Measurements from ENCODE around the gene LMNB1. TPM values are rescaled to one million over a fixed set of nuclear protein-coding genes. Genes with fewer than 3 reads are reported as not detected.
A peak's percentile ranks its signal among the peaks of the same experiment; 100 is the strongest.

The LMNB1 gene
- polyA plus RNA-seq, 1 donor (not counting 4 experiments of a cell fraction or from before 2014, with no cell fraction given): 11.0 TPM

- Histone ChIP-seq H3K79me2 (ENCODE audit: control insufficient read depth, insufficient read depth, low read length) (peaks cover 6% of the 10 kb centered on the region), H3K4me3 (ENCODE audit: control insufficient read depth in 2 of 3, extremely low read depth in 1 of 3, insufficient read depth in 2 of 3, low read depth in 1 of 3, low read length in 3 of 3) (no peak overlapping the region), H2AFZ (ENCODE audit: control insufficient read depth, low read length) (no peak overlapping the region), H3K4me1 (ENCODE audit: control insufficient read depth, extremely low read depth, insufficient read depth, low read length) (peaks cover 2% of the 10 kb centered on the region), H3K9me1 (ENCODE audit: control insufficient read depth, extremely low read depth, insufficient read depth, low read length) (no peaks in the 10 kb centered on the region), H3K27me3 (ENCODE audit: control insufficient read depth, extremely low read depth, insufficient read depth, low read length) (no peaks in the 10 kb centered on the region), H4K20me1 (ENCODE audit: control insufficient read depth, extremely low read depth, insufficient read depth, low read length) (no peaks in the 10 kb centered on the region), H3K4me2 (ENCODE audit: control insufficient read depth, extremely low read depth, insufficient read depth, low read depth, low read length) (no peak overlapping the region), H3K36me3 (ENCODE audit: control insufficient read depth in 2 of 2, extremely low read depth in 1 of 2, insufficient read depth in 2 of 2, low read length in 2 of 2) (peaks cover 0 to 14% of the 10 kb centered on the region in 2 experiments), H3K9me3 (ENCODE audit: control insufficient read depth, low read depth, low read length) (no peaks in the 10 kb centered on the region), H3K9ac (ENCODE audit: control insufficient read depth, extremely low read depth, insufficient read depth, low read length) (no peak overlapping the region), H3K27ac (ENCODE audit: control insufficient read depth, insufficient read depth, low read length) (no peak overlapping the region)
- FAIRE-seq (no peak), DNase-seq (ENCODE audit: low read depth, low spot score) (no peak)
- dilution Hi-C loops (cut with MboI; ENCODE audit: extremely low pct_ligation_motif_present, low sequenced_read_pairs): no loop called here
- TF ChIP-seq CTCF (optimal IDR thresholded peaks at IDR 0.05 in 1 of 3, IDR thresholded peaks at IDR 0.05 in 1 of 3, conservative IDR thresholded peaks at IDR 0.05 in 1 of 3; ENCODE audit: extremely low read depth in 1 of 3, insufficient read depth in 2 of 3, low read length in 3 of 3) (peak in 2 of 3 experiments; percentile 32 to 43), EZH2 (IDR thresholded peaks at IDR 0.05; ENCODE audit: low read length) (no peak)
Observed at GRCh38 chr5:126808521-126808988, 31.6 kb downstream of the LMNB1 start.

GRCh38 chr5:126809916-126810315 is 33.0 kb downstream of the LMNB1 start:
- dilution Hi-C loops (cut with MboI; ENCODE audit: extremely low pct_ligation_motif_present, low sequenced_read_pairs): no loop called here
- Histone ChIP-seq H2AFZ (ENCODE audit: control insufficient read depth, low read length) (no peak overlapping the region), H3K9ac (ENCODE audit: control insufficient read depth, extremely low read depth, insufficient read depth, low read length) (no peak overlapping the region), H3K79me2 (ENCODE audit: control insufficient read depth, insufficient read depth, low read length) (no peaks in the 10 kb centered on the region), H3K9me1 (ENCODE audit: control insufficient read depth, extremely low read depth, insufficient read depth, low read length) (no peaks in the 10 kb centered on the region), H3K4me3 (ENCODE audit: control insufficient read depth in 2 of 3, extremely low read depth in 1 of 3, insufficient read depth in 2 of 3, low read depth in 1 of 3, low read length in 3 of 3) (no peak overlapping the region), H3K9me3 (ENCODE audit: control insufficient read depth, low read depth, low read length) (no peaks in the 10 kb centered on the region), H3K27ac (ENCODE audit: control insufficient read depth, insufficient read depth, low read length) (no peak overlapping the region), H3K4me1 (ENCODE audit: control insufficient read depth, extremely low read depth, insufficient read depth, low read length) (peaks cover 5% of the 10 kb centered on the region), H3K4me2 (ENCODE audit: control insufficient read depth, extremely low read depth, insufficient read depth, low read depth, low read length) (no peak overlapping the region), H3K27me3 (ENCODE audit: control insufficient read depth, extremely low read depth, insufficient read depth, low read length) (no peaks in the 10 kb centered on the region), H3K36me3 (ENCODE audit: control insufficient read depth in 2 of 2, extremely low read depth in 1 of 2, insufficient read depth in 2 of 2, low read length in 2 of 2) (peaks cover 0 to 14% of the 10 kb centered on the region in 2 experiments), H4K20me1 (ENCODE audit: control insufficient read depth, extremely low read depth, insufficient read depth, low read length) (no peaks in the 10 kb centered on the region)
- DNase-seq (ENCODE audit: low read depth, low spot score) (no peak), FAIRE-seq (no peak)
- TF ChIP-seq CTCF (optimal IDR thresholded peaks at IDR 0.05 in 1 of 3, IDR thresholded peaks at IDR 0.05 in 1 of 3, conservative IDR thresholded peaks at IDR 0.05 in 1 of 3; ENCODE audit: extremely low read depth in 1 of 3, insufficient read depth in 2 of 3, low read length in 3 of 3) (no peak), EZH2 (IDR thresholded peaks at IDR 0.05; ENCODE audit: low read length) (no peak)

Data from keratinocyte (primary cell).